GM12878 (cell line): Measurements from ENCODE around the gene TAF4. TPM values are rescaled to one million over a fixed set of nuclear protein-coding genes. Genes with fewer than 3 reads are reported as not detected.

ENCODE experiments used
- ATAC-seq: fragments of 200-7000 bp; cut with Tn5 transposase; 3 replicates; pipeline ENCODE4 v1.9.1; 2020; ENCODE audit warnings: mild to moderate bottlenecking, moderate library complexity
- BruUV-seq: library from RNA; stranded (reverse); fragments of 400-500 nt; replicated peaks from 2 replicates; lab custom pipeline; 2021; lab: Mats Ljungman, UMichigan
- CTCF ChIA-PET: fragments of 300-600 bp; sonication (Branson Sonifier 250); formaldehyde crosslinking; extraction: SDS; loops from one replicate; lab custom pipeline; 2021; ENCODE audit warnings: inconsistent platforms; lab: Yijun Ruan, JAX
- POLR2A ChIA-PET: fragments of 350-600 bp; formaldehyde crosslinking; extraction: SDS; loops from one replicate; lab custom pipeline; 2021; ENCODE audit warnings: inconsistent platforms; lab: Charles Lee
- RAD21 ChIA-PET: fragments of 300-600 bp; sonication (Branson Sonifier 250); formaldehyde crosslinking; loops from one replicate; lab custom pipeline; 2023; ENCODE audit warnings: antibody characterized with exemption; ENCODE audit not compliant: unreplicated experiment; lab: Charles Lee
- SMC1A ChIA-PET: fragments of 300-600 bp; sonication (Branson Sonifier 250); formaldehyde crosslinking; loops from one replicate; lab custom pipeline; 2023; ENCODE audit not compliant: unreplicated experiment, uncharacterized antibody; lab: Charles Lee
- DNase-seq: peaks from one replicate; pipeline ENCODE4 v3.0.0-alpha.2; 2011; ENCODE audit warnings: low read depth, low spot score
- FAIRE-seq: peaks from 3 replicates; lab custom pipeline; 2011; peaks lifted over from hg19 to GRCh38; lab: Jason Lieb, UNC
- H2AFZ ChIP-seq: 2 replicates; pipeline ENCODE4 v1.6.0; 2011; ENCODE audit warnings: low read depth, low read length, control low read depth; ENCODE audit not compliant: control insufficient read depth
- H3K27ac ChIP-seq: 2 replicates; pipeline ENCODE4 v1.5.1; 2011; ENCODE audit warnings: control low read depth; ENCODE audit not compliant: control insufficient read depth, insufficient read depth
- H3K27me3 ChIP-seq, 2 experiments: replicated peaks in 1 of 2; 2 replicates each; pipeline versions ENCODE4 v1.6.0 to v1.6.1; 2011; ENCODE audit warnings: low read length in 1 of 2; ENCODE audit not compliant: control insufficient read depth in 2 of 2, insufficient read depth in 2 of 2
- H3K36me3 ChIP-seq, 2 experiments: 2 replicates each; pipeline ENCODE4 v1.5.1; 2011; ENCODE audit warnings: low read length in 1 of 2; ENCODE audit not compliant: control insufficient read depth in 2 of 2, insufficient read depth in 2 of 2
- H3K4me1 ChIP-seq: 2 replicates; pipeline ENCODE4 v1.6.1; 2011; ENCODE audit warnings: mild to moderate bottlenecking, low read length, moderate library complexity, mixed read lengths; ENCODE audit not compliant: control insufficient read depth, insufficient read depth
- H3K4me2 ChIP-seq: 2 replicates; pipeline ENCODE4 v1.6.0; 2011; ENCODE audit warnings: control low read depth; ENCODE audit not compliant: control insufficient read depth, insufficient read depth
- H3K4me3 ChIP-seq: fragments of 200-600 bp; sonication (generic); 2 replicates; pipeline ENCODE4 v1.5.1; 2016
- H3K79me2 ChIP-seq: 2 replicates; pipeline ENCODE4 v1.6.0; 2011; ENCODE audit warnings: low read length; ENCODE audit not compliant: control insufficient read depth, insufficient read depth
- H3K9ac ChIP-seq: 2 replicates; pipeline ENCODE4 v1.8.0; 2011; ENCODE audit warnings: low read length, control low read depth, mixed read lengths; ENCODE audit not compliant: control insufficient read depth, insufficient read depth
- H3K9me3 ChIP-seq: replicated peaks from 3 replicates; pipeline ENCODE4 v1.5.1; 2011; ENCODE audit warnings: mild to moderate bottlenecking, low read length; ENCODE audit not compliant: control insufficient read depth, insufficient read depth
- H4K20me1 ChIP-seq: 2 replicates; pipeline ENCODE4 v1.6.0; 2011; ENCODE audit not compliant: control insufficient read depth, insufficient read depth
- BHLHE40 ChIP-seq, 2 experiments: fragments of 450-650 bp in 1 of 2; IDR thresholded peaks; 2 replicates each; pipeline ENCODE4 v1.6.1; 2011 to 2017; ENCODE audit warnings: low read depth in 2 of 2, borderline replicate concordance in 1 of 2, improper control_type of control experiment in 1 of 2, low read length in 1 of 2, mild to moderate bottlenecking in 1 of 2
- IRF3 ChIP-seq: fragments of 450-650 bp; IDR thresholded peaks from 2 replicates; pipeline ENCODE4 v1.6.1; 2014; ENCODE audit warnings: mild to moderate bottlenecking
- MYC ChIP-seq: IDR thresholded peaks from 2 replicates; pipeline ENCODE4 v1.6.1; 2011; ENCODE audit warnings: mild to moderate bottlenecking, low read length, moderate library complexity, inconsistent platforms; ENCODE audit not compliant: insufficient read depth, insufficient replicate concordance, insufficient read length, severe bottlenecking
- RAD51 ChIP-seq: fragments of 450-650 bp; IDR thresholded peaks from 2 replicates; pipeline ENCODE4 v1.6.1; 2016; ENCODE audit warnings: moderate library complexity, mild to moderate bottlenecking, inconsistent platforms
- WGBS: methylation state at CpG from one replicate; pipeline ENCODE4 v1.1.6; 2016; ENCODE audit warnings: low lambda C conversion rate; ENCODE audit not compliant: insufficient replicate concordance, insufficient coverage; ENCODE audit errors: missing lambda C conversion rate; 5-methylcytosine and 5-hydroxymethylcytosine counted together
- in situ Hi-C: fragments of 300-500 bp; cut with MboI; formaldehyde crosslinking; loops from 9 replicates; pipeline ENCODE4 v1.14.3; 2018; ENCODE audit warnings: mixed read lengths
- intact Hi-C: fragments of 100-400 bp; cut with micrococcal nuclease; formaldehyde crosslinking; loops from one replicate; pipeline ENCODE4 v1.14.2; 2022; ENCODE audit not compliant: unreplicated experiment
- polyA plus RNA-seq, 11 experiments: library from polyadenylated mRNA; depleted of rRNA in 4 of 11; unstranded in 6 of 11; stranded (reverse) in 5 of 11; fragments of >200 nt; fragmentation: Nextera tagmentation in 4 of 11; fragmentation: Illumina TruSeq in 1 of 11; extraction: Ambion mirVana in 4 of 11; extraction: Trizol in 1 of 11; gene quantifications; 1 replicate in 1 of 11; 2 replicates in 10 of 11; pipeline versions ENCODE4 v1.2.1 to v1.2.3, GENCODE V29; 2011 to 2016; ENCODE audit warnings: inconsistent platforms in 2 of 11, missing spikeins in 2 of 11, low read depth in 1 of 11
- total RNA-seq, 4 experiments: library from RNA; depleted of rRNA in 3 of 4; stranded (reverse); fragments of >200 nt in 3 of 4; fragmentation: Illumina TruSeq in 1 of 4; extraction: Trizol in 1 of 4; gene quantifications; 2 replicates each; pipeline versions ENCODE4 v1.2.1 to v1.2.3, GENCODE V29; 2013 to 2021

The TAF4 gene
- total and polyA plus RNA-seq, 10 of the 15 experiments (the other 5 are each of a cell fraction or from before 2014, with no cell fraction given): 0.39 to 16.9 (median 3.4) TPM

DNA sequence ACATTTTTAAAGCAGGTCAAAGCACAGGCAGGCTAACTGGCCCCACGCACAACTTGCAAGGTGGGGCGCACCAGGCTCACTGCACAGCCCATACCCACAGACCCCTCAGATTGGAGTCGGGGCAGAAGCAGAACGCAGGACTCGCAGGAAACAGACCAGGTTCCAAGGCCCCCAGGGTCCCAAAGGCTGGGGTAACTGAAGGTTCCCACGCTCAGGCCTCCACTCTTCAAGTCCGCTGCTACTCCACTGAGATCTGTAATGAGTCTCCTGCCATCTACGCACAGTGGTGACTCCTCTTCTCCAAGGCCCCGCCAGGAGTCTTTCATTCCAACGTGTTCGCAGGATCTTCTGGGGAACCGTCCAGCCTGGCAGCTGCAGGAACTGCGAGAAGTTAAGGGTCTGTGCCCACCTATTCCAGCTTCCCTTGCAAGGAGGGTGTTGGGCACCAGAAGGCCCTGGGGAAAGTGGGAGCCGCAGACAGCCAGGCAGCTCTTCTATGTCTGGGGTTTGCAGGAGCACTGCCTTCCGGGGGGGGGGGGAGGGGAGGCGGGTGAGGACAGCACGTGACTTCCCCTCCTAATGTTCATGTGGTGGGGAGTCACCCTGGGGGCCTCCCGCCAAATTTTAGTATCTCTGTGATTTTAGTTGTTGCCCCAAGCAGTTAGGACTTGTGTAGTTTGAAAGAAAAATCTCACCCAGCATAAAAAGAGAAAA, 2.0 kb upstream of the TAF4 start:
- POLR2A ChIA-PET: interaction anchor here (1.2 to 2.3 kb wide), 3 partner anchors 54 to 76 kb away, joined by 3 to 30 read pairs (median 3); partner anchors contain the start of genes LSM14B, PSMA7 and SS18L1
- Histone ChIP-seq H3K79me2 (peaks cover 17% of the 10 kb centered on the region), H3K4me1 (peaks cover 9% of the 10 kb centered on the region), H3K27ac (no peak overlapping the region), H3K4me2 (peak overlapping the region; percentile 88), H2AFZ (no peak overlapping the region), H3K36me3 (no peaks in the 10 kb centered on the region; a peak in 1 of 4 replicates), H4K20me1 (no peaks in the 10 kb centered on the region), H3K27me3 (no peaks in the 10 kb centered on the region), H3K4me3 (no peak overlapping the region), H3K9me3 (no peaks in the 10 kb centered on the region; the same call in 2 of the 3 replicates), H3K9ac (no peak overlapping the region)
- TF ChIP-seq IRF3 (no peak), BHLHE40 (IDR thresholded peaks at IDR 0.05; ENCODE audit: borderline replicate concordance in 1 of 2, low read depth in 2 of 2, low read length in 1 of 2) (peak in 1 of 2 experiments; percentile 53; a peak in 1 of 4 replicates), MYC (no peak), RAD51 (0 out of 2 replicates have a peak, but pooled peaks have one; percentile 22)
- ATAC-seq (no peak), DNase-seq (no peak), FAIRE-seq (no peak)
- RAD21 ChIA-PET: interaction anchor here (2.7 kb wide), 1 partner anchor 54 kb away, joined by 17 read pairs; the partner anchor contains the start of gene LSM14B
- in situ Hi-C loops (loop anchor here (5.0 kb wide), 1 partner anchor 55 kb away; the partner anchor contains the start of gene LSM14B), intact Hi-C loops (loop anchor here (2.0 kb wide), 1 partner anchor 55 kb away; the partner anchor contains the start of gene LSM14B)
- CTCF ChIA-PET: interaction anchor here (1.3 to 2.0 kb wide), 2 partner anchors 68 to 74 kb away, joined by 3 to 6 read pairs; no protein-coding TSS in a partner anchor
- no TSS peak for BruUV-seq
- SMC1A ChIA-PET: interaction anchor here (1.8 kb wide), 1 partner anchor 54 kb away, joined by 5 read pairs; no protein-coding TSS in a partner anchor
- WGBS: 89% methylated on average over 14 of the region's 18 CpGs
